HG03378 (cell line): ENCODE measurements around the gene RNF114.
"Not testable (repeated sequence)": the region's sequence is repeated elsewhere in the genome, so short reads cannot be mapped to it uniquely, and the experiment has no call there.

ENCODE experiments used
- ATAC-seq: cut with Tn5 transposase; IDR thresholded peaks from one replicate; pipeline ENCODE4 v1.9.1; 2021; ENCODE audit warnings: mild to moderate bottlenecking, moderate library complexity; ENCODE audit not compliant: unreplicated experiment

The RNF114 gene, protein sequence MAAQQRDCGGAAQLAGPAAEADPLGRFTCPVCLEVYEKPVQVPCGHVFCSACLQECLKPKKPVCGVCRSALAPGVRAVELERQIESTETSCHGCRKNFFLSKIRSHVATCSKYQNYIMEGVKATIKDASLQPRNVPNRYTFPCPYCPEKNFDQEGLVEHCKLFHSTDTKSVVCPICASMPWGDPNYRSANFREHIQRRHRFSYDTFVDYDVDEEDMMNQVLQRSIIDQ

DNA sequence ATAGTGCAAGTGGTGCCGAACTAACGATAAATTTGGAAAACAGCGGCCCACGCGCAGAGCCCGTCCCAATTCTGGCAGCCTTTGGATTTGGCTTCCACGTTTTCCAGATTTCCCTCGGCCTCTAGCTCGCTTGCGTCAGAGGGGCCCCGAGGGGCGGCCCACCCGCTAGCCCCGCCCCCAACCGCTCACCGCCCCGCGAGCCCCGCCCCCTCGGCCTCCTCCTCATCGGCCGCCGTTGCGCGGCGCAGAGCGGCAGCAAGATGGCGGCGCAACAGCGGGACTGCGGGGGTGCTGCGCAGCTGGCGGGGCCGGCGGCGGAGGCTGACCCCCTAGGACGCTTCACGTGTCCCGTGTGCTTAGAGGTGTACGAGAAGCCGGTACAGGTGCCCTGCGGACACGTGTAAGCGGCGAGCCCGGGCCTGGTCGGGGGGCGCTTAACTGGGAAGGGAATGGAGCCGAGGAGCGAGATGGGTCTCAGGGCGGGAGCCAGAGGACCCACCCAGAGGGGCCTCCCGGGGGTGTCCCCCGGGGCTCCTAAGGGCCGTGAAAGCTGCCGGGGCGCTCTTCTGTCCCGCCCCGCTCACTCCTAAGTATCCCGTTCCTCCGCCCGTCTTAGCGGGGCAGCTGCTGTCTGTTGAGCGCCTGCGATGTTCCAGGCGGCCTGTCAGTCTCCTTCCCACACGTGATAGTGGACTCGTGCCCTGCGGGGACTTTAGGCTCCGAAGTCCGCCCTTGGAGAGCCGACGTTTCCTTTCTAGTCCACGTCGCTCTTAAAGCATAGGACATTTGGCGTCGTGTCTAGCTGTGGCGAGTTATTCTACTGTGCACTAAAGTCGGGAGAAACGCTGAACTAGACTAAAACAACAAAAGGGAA is at the start of gene RNF114:
RNF114 (plus strand) TSS at position 245 of the 874 bp plus-strand sequence; CDS start at position 261, 16 bp downstream.
- ATAC-seq: no peak

DNA sequence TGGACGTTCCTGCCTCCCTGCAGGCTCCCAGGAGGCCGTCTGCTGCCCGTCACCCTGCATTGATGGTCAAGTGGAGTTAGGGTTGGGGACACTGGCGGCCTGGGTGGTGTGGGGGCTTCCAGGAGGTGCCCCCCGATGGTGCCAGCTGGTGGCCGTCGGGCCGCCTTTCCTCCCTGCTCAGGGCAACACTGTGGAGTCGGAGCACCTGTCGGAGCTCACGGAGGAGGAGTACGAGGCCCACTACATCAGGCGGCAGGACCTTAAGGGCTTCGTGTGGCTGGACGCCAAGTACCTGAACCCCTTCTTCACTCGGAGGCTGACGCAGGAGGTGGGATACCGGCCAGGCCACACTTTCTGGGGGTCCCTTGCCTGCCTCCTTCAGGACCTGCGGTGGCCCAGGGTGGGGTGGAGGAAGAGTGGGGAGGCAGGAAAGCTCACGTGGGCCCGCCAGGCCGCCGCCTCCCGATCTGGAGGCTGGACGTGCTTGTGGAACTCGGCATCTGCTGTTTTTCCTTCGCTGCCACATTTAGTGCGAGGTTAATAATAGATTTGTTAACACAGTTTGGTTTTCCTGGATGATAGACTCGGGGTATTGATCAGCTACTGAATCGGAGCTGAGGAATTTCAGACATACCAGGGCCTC is 49.5 kb upstream of the RNF114 start:
- no peak for ATAC-seq

DNA sequence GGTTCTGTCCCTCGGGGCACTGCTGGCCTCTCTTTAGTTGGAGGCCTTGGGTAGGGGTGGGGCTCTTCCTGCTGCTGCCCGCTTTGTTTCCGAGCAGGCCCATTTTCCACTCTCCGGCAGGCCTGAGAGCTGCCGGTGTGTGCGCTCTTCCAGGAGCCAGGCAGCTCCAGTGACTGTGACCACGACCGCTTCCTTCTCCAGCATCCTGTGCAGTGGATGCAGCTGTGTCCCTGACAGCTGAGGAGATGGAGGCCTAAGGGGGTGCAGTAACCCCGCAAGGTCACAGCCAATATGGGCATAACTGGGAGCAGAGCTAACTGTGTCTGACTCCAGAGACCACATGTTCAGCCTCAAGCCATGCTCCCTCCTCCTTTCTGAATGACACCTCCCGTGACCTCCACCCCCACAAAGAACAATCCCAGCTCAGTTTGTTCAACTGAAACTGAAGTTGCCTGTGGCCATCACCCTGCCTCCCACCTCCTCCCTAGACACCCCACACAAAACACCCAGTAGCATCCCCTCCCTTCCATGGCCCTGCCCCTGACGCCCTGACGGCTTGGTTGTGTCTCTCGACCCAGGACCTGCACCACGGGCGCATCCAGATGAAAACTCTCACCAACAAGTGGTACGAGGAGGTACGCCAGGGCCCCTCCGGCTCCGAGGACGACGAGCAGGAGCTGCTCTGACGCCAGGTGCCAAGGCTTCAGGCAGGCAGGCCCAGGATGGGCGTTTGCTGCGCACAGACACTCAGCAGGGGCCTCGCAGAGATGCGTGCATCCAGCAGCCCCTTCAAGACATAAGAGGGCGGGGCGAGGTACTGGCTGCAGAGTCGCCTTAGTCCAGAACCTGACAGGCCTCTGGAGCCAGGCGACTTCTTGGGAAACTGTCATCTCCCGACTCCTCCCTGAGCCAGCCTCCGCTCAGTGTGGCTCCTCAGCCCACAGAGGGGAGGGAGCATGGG is 48.7 kb upstream of the RNF114 start:
- ATAC-seq: no peak

- no peak for ATAC-seq
These were observed 47.8 kb upstream of the RNF114 start for GRCh38 chr20:49888212-49889000.

DNA sequence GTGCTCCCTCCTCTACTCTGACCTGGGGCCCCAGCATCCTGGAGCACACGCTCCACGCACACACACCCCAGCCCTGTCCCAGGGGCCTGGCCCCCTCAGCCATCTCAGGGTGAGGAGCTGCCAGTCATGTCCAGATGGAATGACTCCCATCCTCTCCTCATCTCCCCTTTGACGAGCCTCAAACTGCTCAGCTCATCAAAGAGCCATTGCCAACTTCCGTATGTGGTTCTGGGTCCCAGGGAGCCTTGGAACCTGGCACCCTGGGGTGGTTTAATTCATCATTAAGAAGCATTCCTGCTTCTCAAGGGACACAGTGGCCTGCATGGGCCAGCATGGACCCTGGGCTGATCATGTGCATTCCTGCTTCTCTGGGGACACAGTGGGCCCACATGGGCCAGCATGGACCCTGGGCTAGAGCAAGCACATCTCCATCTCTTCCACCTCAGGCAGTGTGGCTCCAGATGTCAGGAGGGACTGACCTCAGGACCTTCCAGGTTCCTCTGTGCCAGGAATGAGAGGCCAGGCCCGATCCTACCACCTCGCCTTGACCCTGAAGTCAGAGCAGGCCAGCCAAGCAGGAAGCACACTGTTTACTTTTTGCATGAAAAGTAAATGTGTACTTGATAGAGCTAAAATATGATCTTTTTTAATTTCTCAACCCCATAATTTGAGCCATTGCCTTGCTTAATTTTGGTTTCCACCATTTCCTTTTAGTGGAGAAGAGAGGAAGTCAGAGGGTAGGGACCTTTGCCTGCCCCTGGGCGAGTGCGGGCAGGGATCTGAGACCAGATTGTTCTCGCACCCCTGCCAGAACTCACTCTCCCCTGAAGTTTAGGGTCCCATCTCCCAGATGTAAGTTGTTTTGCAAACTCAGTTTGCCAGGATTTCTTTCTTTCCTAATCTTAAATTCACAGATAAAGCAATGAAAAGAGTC is 46.9 kb upstream of the RNF114 start:
- ATAC-seq: no peak

GRCh38 chr20:49889935-49890333 is 46.3 kb upstream of the RNF114 start:
- no peak for ATAC-seq

GRCh38 chr20:49890471-49891361 is 45.5 kb upstream of the RNF114 start:
- ATAC-seq: no peak

GRCh38 chr20:49891476-49892110 is 44.6 kb upstream of the RNF114 start:
- no peak for ATAC-seq

GRCh38 chr20:49892260-49892659 is 43.9 kb upstream of the RNF114 start:
- ATAC-seq: no peak

- no peak for ATAC-seq
These were observed 43.4 kb upstream of the RNF114 start for GRCh38 chr20:49892817-49893216.

DNA sequence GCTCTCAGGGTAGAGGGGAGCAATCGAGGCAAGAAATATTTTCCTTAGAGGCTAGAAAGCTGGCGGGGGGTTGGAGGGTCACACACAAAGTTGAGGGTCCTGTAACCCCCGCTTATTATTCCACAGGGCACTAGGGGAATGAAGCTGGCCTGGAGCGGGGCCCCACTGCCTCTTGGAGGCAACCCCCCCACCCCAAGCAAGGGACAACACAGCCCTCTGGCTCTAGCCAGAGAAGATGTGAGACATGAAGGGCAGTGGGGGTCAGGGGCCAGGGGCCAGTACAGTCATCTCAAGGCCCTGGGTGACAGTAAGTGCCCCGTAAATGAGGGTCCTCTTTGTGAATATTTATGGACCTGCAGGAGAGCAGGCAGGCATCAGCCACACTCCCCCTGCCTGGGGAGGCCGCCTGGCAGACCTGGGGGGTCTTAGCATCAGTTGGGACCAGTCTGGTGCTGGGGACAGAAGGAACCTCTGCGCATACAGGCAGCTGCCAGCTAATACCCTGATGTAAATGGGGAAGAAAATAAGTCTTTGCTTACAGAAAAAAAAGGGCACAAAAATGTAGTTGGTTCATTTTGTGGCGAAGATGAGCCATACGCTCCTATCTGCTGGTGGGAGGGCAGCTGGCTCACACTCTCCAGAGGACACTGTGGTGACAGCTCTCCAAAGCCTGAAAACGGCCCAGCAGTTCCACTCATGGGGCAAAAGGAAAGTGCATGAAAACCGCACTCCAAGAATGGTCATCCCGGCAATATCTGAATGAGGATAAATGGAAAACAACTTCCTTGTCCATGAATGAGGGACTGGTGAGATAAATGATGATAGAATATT is 42.7 kb upstream of the RNF114 start:
- ATAC-seq: no peak

DNA sequence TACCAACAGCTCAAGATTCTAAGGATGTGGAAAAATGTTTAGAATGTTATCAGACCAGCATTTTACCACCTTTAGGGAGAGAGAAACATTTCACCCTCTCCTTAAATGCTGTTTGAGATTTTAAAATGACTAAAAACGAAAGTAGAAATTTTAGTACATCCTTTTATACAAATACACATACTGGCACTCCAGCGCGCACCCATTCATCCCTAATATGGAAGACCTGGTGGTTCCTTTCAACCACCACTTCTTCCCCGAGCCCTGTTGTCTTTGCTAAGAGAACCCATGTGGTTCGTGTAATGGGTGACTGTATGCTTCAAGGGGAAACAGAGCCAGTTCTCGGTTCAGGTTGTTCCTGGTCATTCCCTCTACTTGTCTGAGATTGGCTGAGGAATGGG is 42.1 kb upstream of the RNF114 start:
- no peak for ATAC-seq

DNA sequence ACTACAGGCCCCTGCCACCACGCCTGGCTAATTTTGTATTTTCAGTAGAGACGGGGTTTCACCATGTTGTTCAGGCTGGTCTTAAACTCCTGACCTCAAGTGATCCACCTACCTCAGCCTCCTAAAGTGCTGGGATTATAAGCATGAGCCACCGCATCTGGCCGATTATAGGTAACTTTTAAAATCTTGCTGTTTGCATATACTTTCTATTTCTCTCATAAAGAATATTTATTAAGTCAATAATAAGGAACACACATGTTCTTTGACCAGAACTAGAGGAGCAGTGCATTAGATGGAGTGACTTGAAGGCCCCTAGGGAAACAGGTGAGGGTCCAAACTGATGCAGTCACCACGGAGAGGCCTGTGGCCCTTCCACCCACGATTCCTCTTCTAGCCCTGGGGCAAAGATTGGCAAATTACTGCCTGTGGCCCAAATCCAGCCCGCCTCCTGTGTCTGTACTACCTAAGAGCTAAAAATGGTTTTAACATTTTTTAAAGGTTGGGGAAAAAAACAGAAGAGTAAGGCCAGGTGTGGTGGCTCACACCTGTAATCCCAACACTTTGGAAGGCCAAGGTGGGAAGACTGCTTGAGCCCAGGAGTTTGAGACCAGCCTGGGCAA is 40.6 kb upstream of the RNF114 start:
- not testable (repeated sequence) for ATAC-seq

GRCh38 chr20:49896204-49896603 is 40.0 kb upstream of the RNF114 start:
- no peak for ATAC-seq

DNA sequence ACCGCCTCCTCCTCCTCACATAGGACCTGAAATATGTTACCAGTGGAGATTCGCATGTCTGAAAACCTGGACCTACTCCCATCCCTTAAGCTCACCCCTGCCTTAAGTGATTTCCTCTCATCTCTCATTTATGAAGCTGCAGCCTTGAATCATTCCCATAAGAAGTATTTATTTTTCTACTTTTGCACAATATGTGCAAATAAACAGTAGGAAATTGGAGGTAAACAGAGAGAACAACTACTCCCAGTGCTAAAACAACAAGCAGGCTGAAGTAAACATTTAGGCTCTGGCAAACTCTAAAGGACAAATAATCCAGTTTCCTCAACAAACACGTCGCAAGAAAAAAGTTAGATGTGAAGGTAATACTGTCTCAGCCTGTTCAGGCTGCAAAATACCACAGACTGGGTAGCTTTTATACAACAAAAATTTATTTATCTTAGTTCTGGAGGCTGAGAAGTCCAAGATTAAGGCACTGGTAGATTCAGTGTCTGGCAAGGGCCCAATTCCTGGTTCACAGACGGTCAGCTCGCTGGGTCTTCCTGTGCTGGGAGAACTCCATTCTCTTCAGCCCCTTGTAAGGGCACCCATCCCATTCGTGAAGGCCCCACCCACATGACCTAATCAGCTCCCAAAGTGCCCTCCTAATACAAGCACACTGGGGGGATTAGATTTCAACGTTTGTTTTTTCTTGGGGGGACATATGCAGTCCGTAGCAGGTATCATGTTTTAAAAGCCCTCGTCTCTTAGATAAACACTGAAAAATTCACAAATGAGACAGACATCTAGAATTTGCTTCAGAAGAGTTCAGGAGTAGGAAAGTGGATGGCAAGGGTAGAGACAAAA is 36.4 kb upstream of the RNF114 start:
- ATAC-seq: no peak
